ENCODE measurements around the gene MEPE. TPM values are rescaled to one million over a fixed set of nuclear protein-coding genes. Genes with fewer than 3 reads are reported as not detected.

The MEPE gene
- total RNA-seq, 1 experiment from 2014 or later, result not detected

DNA sequence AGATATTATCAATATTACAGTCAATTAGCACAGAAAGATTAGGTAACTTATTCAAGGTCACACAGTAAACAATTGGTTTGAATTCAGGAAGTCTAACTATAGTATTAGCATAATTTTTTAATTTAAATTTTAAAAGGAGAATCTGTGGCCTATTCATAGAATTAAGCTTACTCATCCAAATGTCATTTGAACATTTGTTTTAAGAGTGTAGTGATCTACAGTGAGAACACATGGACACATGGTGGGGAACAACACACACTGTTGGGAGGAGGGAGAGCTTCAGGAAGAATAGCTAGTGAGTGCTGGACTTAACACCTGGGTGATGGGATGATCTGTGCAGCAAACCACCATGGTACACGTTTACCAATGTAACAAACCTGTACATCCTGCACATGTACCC is 48.3 kb downstream of the MEPE start (continued):
- TF ChIP-seq, protein P1, sequence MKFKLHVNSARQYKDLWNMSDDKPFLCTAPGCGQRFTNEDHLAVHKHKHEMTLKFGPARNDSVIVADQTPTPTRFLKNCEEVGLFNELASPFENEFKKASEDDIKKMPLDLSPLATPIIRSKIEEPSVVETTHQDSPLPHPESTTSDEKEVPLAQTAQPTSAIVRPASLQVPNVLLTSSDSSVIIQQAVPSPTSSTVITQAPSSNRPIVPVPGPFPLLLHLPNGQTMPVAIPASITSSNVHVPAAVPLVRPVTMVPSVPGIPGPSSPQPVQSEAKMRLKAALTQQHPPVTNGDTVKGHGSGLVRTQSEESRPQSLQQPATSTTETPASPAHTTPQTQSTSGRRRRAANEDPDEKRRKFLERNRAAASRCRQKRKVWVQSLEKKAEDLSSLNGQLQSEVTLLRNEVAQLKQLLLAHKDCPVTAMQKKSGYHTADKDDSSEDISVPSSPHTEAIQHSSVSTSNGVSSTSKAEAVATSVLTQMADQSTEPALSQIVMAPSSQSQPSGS (CRISPR knock-in tag; IDR thresholded peaks at IDR 0.05; ENCODE audit: borderline replicate concordance, low read depth), result no peak
- TF ChIP-seq, protein P2, sequence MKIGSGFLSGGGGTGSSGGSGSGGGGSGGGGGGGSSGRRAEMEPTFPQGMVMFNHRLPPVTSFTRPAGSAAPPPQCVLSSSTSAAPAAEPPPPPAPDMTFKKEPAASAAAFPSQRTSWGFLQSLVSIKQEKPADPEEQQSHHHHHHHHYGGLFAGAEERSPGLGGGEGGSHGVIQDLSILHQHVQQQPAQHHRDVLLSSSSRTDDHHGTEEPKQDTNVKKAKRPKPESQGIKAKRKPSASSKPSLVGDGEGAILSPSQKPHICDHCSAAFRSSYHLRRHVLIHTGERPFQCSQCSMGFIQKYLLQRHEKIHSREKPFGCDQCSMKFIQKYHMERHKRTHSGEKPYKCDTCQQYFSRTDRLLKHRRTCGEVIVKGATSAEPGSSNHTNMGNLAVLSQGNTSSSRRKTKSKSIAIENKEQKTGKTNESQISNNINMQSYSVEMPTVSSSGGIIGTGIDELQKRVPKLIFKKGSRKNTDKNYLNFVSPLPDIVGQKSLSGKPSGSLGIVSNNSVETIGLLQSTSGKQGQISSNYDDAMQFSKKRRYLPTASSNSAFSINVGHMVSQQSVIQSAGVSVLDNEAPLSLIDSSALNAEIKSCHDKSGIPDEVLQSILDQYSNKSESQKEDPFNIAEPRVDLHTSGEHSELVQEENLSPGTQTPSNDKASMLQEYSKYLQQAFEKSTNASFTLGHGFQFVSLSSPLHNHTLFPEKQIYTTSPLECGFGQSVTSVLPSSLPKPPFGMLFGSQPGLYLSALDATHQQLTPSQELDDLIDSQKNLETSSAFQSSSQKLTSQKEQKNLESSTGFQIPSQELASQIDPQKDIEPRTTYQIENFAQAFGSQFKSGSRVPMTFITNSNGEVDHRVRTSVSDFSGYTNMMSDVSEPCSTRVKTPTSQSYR (CRISPR knock-in tag; IDR thresholded peaks at IDR 0.05), result no peak

DNA sequence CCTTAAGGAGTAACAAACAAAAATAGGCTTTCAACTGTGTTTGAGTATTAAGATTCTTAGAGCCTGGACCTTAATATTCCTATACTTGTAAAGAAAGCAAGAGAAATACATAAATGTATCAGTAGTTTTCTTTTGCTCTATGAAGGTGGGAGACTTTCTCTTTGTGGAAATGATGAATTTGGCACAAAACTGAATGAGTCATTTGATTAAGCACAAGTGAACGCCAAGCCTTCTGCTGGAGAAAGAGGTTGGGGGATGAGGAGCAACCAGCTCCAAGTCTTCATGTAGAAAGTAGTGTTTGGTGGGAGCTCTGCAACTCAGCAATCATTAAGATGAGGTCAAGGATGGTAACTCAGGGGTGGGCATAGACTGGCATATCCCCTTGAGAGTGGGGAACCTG is 49.6 kb downstream of the MEPE start:
- peaks cover 6% of the 10 kb centered on the region for H3K9me3 Mint-ChIP-seq
- ChIA-PET POLR2A (no interaction called here), CTCF (no interaction called here)
- TF ChIP-seq, protein P3, sequence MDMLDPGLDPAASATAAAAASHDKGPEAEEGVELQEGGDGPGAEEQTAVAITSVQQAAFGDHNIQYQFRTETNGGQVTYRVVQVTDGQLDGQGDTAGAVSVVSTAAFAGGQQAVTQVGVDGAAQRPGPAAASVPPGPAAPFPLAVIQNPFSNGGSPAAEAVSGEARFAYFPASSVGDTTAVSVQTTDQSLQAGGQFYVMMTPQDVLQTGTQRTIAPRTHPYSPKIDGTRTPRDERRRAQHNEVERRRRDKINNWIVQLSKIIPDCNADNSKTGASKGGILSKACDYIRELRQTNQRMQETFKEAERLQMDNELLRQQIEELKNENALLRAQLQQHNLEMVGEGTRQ (CRISPR knock-in tag; IDR thresholded peaks at IDR 0.05), result no peak
- TF ChIP-seq CREM (CRISPR knock-in tag; IDR thresholded peaks at IDR 0.05), result no peak
- TF ChIP-seq, protein P4, sequence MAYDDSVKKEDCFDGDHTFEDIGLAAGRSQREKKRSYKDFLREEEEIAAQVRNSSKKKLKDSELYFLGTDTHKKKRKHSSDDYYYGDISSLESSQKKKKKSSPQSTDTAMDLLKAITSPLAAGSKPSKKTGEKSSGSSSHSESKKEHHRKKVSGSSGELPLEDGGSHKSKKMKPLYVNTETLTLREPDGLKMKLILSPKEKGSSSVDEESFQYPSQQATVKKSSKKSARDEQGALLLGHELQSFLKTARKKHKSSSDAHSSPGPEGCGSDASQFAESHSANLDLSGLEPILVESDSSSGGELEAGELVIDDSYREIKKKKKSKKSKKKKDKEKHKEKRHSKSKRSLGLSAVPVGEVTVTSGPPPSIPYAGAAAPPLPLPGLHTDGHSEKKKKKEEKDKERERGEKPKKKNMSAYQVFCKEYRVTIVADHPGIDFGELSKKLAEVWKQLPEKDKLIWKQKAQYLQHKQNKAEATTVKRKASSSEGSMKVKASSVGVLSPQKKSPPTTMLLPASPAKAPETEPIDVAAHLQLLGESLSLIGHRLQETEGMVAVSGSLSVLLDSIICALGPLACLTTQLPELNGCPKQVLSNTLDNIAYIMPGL (CRISPR knock-in tag; IDR thresholded peaks at IDR 0.05), result no peak
- H3K4me1 Mint-ChIP-seq, result no peaks in the 10 kb centered on the region
- no peak overlapping the region for H3K27ac Mint-ChIP-seq
- ATAC-seq, result no peak
- H3K27me3 Mint-ChIP-seq (ENCODE audit: low read depth), result no peaks in the 10 kb centered on the region; the same call in 1 of the 2 replicates
- H3K36me3 Mint-ChIP-seq, result no peaks in the 10 kb centered on the region
- no peak for DNase-seq (ENCODE audit: low spot score)
- H3K4me3 Mint-ChIP-seq, result no peak overlapping the region

DNA sequence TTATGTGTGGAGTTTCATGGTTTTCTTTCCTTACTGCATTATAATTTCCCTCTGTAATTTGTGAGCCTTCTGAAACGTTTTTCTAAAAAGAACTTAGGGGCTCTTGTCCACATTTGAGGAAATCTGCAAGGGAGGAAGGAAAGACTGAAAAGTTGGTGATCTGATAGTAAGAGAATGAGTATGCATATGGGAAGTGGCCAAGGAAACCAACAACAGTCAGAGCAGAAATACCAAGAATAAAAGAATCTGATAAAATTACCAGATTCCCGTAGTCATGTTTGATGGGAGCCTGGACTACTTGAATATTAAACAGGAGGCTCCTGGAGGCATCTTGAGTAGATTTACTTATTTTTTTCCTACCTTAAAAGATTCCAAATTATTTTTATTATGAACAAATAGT is 50.1 kb downstream of the MEPE start:
- no peak overlapping the region for H3K4me3 Mint-ChIP-seq
- peaks cover 2% of the 10 kb centered on the region for H3K36me3 Mint-ChIP-seq
- CTCF ChIA-PET, result no interaction called here
- no peak for DNase-seq (ENCODE audit: low spot score)
- TF ChIP-seq MYBL2 (CRISPR knock-in tag; IDR thresholded peaks at IDR 0.05) (no peak), ZNF219 (CRISPR knock-in tag; IDR thresholded peaks at IDR 0.05; ENCODE audit: borderline replicate concordance) (no peak), TCF7 (CRISPR knock-in tag; IDR thresholded peaks at IDR 0.05; ENCODE audit: low read depth) (no peak), NFE2L1 (CRISPR knock-in tag; IDR thresholded peaks at IDR 0.05) (no peak), EMX1 (CRISPR knock-in tag; IDR thresholded peaks at IDR 0.05) (no peak), ZNF423 (CRISPR knock-in tag; IDR thresholded peaks at IDR 0.05) (no peak)
- TF ChIP-seq, protein P5, sequence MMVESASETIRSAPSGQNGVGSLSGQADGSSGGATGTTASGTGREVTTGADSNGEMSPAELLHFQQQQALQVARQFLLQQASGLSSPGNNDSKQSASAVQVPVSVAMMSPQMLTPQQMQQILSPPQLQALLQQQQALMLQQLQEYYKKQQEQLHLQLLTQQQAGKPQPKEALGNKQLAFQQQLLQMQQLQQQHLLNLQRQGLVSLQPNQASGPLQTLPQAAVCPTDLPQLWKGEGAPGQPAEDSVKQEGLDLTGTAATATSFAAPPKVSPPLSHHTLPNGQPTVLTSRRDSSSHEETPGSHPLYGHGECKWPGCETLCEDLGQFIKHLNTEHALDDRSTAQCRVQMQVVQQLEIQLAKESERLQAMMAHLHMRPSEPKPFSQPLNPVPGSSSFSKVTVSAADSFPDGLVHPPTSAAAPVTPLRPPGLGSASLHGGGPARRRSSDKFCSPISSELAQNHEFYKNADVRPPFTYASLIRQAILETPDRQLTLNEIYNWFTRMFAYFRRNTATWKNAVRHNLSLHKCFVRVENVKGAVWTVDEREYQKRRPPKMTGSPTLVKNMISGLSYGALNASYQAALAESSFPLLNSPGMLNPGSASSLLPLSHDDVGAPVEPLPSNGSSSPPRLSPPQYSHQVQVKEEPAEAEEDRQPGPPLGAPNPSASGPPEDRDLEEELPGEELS (CRISPR knock-in tag; IDR thresholded peaks at IDR 0.05), result no peak
- TF ChIP-seq, protein P6, sequence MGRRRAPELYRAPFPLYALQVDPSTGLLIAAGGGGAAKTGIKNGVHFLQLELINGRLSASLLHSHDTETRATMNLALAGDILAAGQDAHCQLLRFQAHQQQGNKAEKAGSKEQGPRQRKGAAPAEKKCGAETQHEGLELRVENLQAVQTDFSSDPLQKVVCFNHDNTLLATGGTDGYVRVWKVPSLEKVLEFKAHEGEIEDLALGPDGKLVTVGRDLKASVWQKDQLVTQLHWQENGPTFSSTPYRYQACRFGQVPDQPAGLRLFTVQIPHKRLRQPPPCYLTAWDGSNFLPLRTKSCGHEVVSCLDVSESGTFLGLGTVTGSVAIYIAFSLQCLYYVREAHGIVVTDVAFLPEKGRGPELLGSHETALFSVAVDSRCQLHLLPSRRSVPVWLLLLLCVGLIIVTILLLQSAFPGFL (CRISPR knock-in tag; IDR thresholded peaks at IDR 0.05; ENCODE audit: borderline replicate concordance), result no peak
- TF ChIP-seq, protein P7, sequence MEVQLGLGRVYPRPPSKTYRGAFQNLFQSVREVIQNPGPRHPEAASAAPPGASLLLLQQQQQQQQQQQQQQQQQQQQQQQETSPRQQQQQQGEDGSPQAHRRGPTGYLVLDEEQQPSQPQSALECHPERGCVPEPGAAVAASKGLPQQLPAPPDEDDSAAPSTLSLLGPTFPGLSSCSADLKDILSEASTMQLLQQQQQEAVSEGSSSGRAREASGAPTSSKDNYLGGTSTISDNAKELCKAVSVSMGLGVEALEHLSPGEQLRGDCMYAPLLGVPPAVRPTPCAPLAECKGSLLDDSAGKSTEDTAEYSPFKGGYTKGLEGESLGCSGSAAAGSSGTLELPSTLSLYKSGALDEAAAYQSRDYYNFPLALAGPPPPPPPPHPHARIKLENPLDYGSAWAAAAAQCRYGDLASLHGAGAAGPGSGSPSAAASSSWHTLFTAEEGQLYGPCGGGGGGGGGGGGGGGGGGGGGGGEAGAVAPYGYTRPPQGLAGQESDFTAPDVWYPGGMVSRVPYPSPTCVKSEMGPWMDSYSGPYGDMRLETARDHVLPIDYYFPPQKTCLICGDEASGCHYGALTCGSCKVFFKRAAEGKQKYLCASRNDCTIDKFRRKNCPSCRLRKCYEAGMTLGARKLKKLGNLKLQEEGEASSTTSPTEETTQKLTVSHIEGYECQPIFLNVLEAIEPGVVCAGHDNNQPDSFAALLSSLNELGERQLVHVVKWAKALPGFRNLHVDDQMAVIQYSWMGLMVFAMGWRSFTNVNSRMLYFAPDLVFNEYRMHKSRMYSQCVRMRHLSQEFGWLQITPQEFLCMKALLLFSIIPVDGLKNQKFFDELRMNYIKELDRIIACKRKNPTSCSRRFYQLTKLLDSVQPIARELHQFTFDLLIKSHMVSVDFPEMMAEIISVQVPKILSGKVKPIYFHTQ (CRISPR knock-in tag; IDR thresholded peaks at IDR 0.05), result no peak
- TF ChIP-seq, protein P8, sequence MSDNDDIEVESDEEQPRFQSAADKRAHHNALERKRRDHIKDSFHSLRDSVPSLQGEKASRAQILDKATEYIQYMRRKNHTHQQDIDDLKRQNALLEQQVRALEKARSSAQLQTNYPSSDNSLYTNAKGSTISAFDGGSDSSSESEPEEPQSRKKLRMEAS (CRISPR knock-in tag; IDR thresholded peaks at IDR 0.05), result no peak
- ATAC-seq, result no peak
- no peaks in the 10 kb centered on the region for H3K4me1 Mint-ChIP-seq
- no peak overlapping the region for H3K27ac Mint-ChIP-seq
- H3K27me3 Mint-ChIP-seq (ENCODE audit: low read depth), result no peaks in the 10 kb centered on the region; the same call in 1 of the 2 replicates
- POLR2A ChIA-PET, result no interaction called here
- H3K9me3 Mint-ChIP-seq, result peaks cover 11% of the 10 kb centered on the region

All from WTC11 (cell line).